KMS-11 (cell line): ENCODE data around the gene ASCL3.

Experiments used
- H2AFZ ChIP-seq: fragments of 200-600 bp; sonication (generic); 2 replicates; pipeline ENCODE4 v1.6.1; 2016; ENCODE audit warnings: antibody characterized with exemption, mixed run types, low read depth
- H3K27ac ChIP-seq: fragments of 200-600 bp; sonication (generic); 2 replicates; pipeline ENCODE4 v1.6.1; 2016; ENCODE audit warnings: mild to moderate bottlenecking, mixed run types
- H3K27me3 ChIP-seq: fragments of 200-600 bp; sonication (generic); 2 replicates; pipeline ENCODE4 v1.6.1; 2017; ENCODE audit warnings: mild to moderate bottlenecking, low read depth, mixed run types, moderate library complexity; ENCODE audit not compliant: insufficient read depth
- H3K36me3 ChIP-seq: fragments of 200-600 bp; sonication (generic); 2 replicates; pipeline ENCODE4 v1.6.1; 2017; ENCODE audit warnings: mild to moderate bottlenecking, mixed run types; ENCODE audit not compliant: insufficient read depth
- H3K4me1 ChIP-seq: fragments of 200-600 bp; sonication (generic); 2 replicates; pipeline ENCODE4 v1.6.1; 2016; ENCODE audit warnings: mild to moderate bottlenecking, low read depth, mixed run types; ENCODE audit not compliant: poor library complexity, severe bottlenecking
- H3K4me2 ChIP-seq: fragments of 200-600 bp; sonication (generic); 2 replicates; pipeline ENCODE4 v1.7.0; 2016; ENCODE audit warnings: mild to moderate bottlenecking, mixed run types
- H3K4me3 ChIP-seq: fragments of 200-600 bp; sonication (generic); IDR thresholded peaks from 2 replicates; pipeline ENCODE4 v1.6.1; 2017; ENCODE audit warnings: low read depth, low read length, mixed read lengths; ENCODE audit not compliant: insufficient read depth
- H3K79me2 ChIP-seq: fragments of 200-600 bp; sonication (generic); 2 replicates; pipeline ENCODE4 v1.6.1; 2016; ENCODE audit warnings: low read depth, mixed run types; ENCODE audit not compliant: insufficient read depth
- H3K9ac ChIP-seq: fragments of 200-600 bp; sonication (generic); 2 replicates; pipeline ENCODE4 v1.6.1; 2016; ENCODE audit warnings: mild to moderate bottlenecking, mixed run types
- H4K20me1 ChIP-seq: fragments of 200-600 bp; sonication (generic); 2 replicates; pipeline ENCODE4 v1.6.1; 2016; ENCODE audit warnings: mild to moderate bottlenecking, mixed run types; ENCODE audit not compliant: insufficient read depth
- CTCF ChIP-seq: fragments of 200-600 bp; sonication (generic); conservative IDR thresholded peaks from 2 replicates; pipeline ENCODE4 v1.6.1; 2017; ENCODE audit warnings: low read depth, mild to moderate bottlenecking, antibody characterized with exemption, low read length, moderate library complexity, mixed read lengths

The ASCL3 gene

GRCh38 chr11:8932564-8933180, 10.1 kb downstream of the ASCL3 start, which contains the start of gene C11orf16:
C11orf16 (minus strand) TSS chr11:8932947; CDS start chr11:8932308, 639 bp downstream.
- no peaks in the 10 kb centered on the region for H3K27me3 ChIP-seq
- no peaks in the 10 kb centered on the region for H3K79me2 ChIP-seq
- no peak for TF ChIP-seq CTCF
- H3K9ac ChIP-seq, result no peak within 1 kb of the TSS
- H3K4me1 ChIP-seq, result no peaks in the 10 kb centered on the region
- no peak within 1 kb of the TSS for H2AFZ ChIP-seq
- no peak within 1 kb of the TSS for H3K27ac ChIP-seq
- H3K4me3 ChIP-seq, result no peak within 1 kb of the TSS
- no peak within 1 kb of the TSS for H3K4me2 ChIP-seq
- H3K36me3 ChIP-seq, result no peaks in the 10 kb centered on the region
- H4K20me1 ChIP-seq, result no peaks in the 10 kb centered on the region

GRCh38 chr11:8930456-8931175, 12.2 kb downstream of the ASCL3 start:
- H3K27ac ChIP-seq, result no peak overlapping the region
- TF ChIP-seq CTCF, result no peak

DNA sequence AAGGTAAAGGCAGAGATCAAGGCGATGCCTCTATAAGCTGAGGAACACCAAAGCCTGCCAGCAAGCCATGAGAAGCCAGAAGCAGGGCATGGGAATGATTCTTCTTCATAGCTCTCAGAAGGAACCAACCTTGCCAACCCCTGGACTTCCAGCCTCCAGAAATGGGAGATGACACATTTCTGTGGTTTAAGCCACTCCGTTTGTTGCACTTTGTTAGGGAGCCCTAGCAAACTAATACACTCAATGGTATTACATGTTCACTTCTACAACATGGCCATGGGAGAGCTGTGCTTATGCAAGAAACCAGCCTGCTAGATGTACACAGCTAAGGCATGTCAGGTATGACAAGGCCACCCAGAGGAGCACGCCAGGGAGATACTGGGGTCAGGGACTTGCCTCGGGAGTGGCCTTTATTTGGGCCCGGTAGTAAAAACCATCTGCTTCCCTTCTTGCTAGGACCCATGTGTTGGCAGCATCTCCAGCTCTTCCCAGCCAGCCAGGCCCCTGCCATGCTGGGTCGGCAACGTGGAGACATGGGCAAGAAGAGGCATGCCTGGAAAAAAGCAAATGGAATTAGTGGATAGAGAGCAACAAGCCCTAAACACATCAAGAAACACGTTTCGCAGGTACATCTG, 13.7 kb downstream of the ASCL3 start:
- Histone ChIP-seq H2AFZ (no peak overlapping the region), H3K27me3 (no peaks in the 10 kb centered on the region)
- no peak for TF ChIP-seq CTCF

More at GRCh38 chr11:8930456-8931175, 12.2 kb downstream of the ASCL3 start:
- H4K20me1 ChIP-seq, result no peaks in the 10 kb centered on the region
- H3K9ac ChIP-seq, result no peak overlapping the region
- no peaks in the 10 kb centered on the region for H3K79me2 ChIP-seq
- no peak overlapping the region for H3K4me3 ChIP-seq
- no peaks in the 10 kb centered on the region for H3K4me1 ChIP-seq
- H3K27me3 ChIP-seq, result no peaks in the 10 kb centered on the region
- no peak overlapping the region for H2AFZ ChIP-seq
- no peaks in the 10 kb centered on the region for H3K36me3 ChIP-seq
- H3K4me2 ChIP-seq, result no peak overlapping the region

DNA sequence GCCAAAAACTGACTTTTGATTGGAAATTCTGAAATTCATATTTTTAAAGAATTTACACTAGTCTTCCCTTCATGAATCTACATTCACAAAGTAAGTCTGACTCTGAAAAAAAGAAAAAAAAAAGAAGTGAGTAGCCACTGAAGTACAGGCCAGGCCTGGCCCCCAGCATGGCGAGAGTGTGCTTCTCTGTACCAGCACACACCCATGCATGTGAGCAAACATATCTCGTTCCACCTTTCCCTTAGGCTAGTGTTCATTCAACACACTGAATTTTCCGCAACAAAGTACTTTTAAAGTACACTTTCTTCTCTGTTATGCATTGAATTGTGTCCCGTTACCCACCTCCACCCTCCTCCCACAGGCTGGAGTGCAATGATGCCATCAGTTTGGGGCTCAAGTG, 14.6 kb downstream of the ASCL3 start:
- no peak overlapping the region for H3K4me2 ChIP-seq
- no peak overlapping the region for H3K4me3 ChIP-seq
- no peaks in the 10 kb centered on the region for H3K79me2 ChIP-seq
- no peaks in the 10 kb centered on the region for H3K4me1 ChIP-seq
- no peaks in the 10 kb centered on the region for H4K20me1 ChIP-seq
- no peak overlapping the region for H2AFZ ChIP-seq
- no peak overlapping the region for H3K27ac ChIP-seq
- no peaks in the 10 kb centered on the region for H3K27me3 ChIP-seq
- no peak overlapping the region for H3K9ac ChIP-seq
- no peaks in the 10 kb centered on the region for H3K36me3 ChIP-seq
- no peak for TF ChIP-seq CTCF

More for the DNA sequence above, 13.7 kb downstream of the ASCL3 start:
- Histone ChIP-seq H3K4me3 (no peak overlapping the region), H3K79me2 (no peaks in the 10 kb centered on the region), H3K36me3 (no peaks in the 10 kb centered on the region), H4K20me1 (no peaks in the 10 kb centered on the region), H3K4me1 (no peaks in the 10 kb centered on the region), H3K4me2 (no peak overlapping the region), H3K27ac (no peak overlapping the region), H3K9ac (no peak overlapping the region)
